Putamen (tissue), 1 donor: ENCODE results near the gene SPIRE2.

Experiments
- DNase-seq: peaks from one replicate; pipeline ENCODE4 v3.0.0-alpha.2; 2016; ENCODE audit warnings: low spot score

SPIRE2 gene

DNA sequence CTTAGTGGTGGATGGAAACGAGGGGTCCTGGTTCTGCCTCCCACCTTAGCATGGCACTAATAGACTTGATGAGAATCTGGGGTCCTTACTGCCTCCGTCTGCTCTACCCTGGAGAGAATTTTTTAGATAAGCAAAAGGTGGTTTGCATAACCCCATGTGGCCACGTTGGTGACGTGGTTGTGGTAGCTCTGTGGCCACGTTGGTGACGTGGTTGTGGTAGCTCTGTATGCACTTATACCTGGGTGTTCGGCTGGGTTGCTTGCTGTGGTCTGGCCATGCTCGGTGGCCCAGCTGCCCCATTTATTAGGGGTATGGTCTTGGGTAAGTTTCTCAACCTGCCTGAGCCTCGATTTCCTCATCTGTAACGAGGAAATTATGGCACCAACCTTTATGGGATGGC is 13.0 kb downstream of the SPIRE2 start:
- DNase-seq = no peak

DNA sequence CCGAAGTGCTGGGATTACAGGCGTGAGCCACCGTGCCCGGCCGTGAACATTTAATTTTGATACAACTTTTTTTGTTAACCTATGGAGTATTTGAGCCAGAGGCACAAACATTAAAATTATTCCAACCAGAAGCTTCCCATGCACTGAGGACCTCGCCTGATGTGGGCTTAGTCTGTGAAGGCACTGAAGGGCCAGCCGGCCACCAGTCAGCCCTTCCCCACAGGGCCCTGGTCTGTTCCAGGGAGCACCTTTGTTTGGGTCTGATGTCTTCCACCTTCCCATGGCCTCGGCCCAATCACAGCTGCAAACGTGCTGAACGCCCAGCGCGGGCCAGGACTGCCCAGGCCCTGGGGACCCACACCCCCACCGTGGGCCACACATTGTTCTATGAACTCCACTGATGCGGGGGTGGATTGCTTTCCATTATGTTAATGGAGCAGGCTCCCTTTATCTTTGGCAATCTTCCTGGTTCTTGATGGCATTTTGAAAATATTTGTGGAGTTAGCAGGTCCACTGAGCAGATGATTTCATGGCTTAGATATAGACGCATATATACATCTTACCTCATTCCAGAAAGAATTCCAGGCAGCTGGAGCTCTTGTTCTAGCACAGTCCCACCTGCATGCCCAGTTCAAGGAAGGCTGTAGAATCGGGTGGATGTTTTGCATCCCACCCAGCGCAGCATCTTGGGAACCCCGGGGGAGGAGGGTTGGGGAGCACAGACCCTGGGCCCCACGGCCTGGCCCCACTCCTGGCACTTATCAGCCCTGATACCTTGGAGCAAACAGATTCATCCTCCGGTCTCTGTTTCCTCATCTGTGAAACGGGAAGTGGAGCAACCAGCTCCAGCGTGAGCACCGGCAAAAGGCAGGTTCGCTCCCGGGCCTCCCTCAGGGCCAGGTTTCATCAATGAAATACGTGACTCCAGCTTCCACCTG is 14.5 kb downstream of the SPIRE2 start:
- no peak for DNase-seq

DNA sequence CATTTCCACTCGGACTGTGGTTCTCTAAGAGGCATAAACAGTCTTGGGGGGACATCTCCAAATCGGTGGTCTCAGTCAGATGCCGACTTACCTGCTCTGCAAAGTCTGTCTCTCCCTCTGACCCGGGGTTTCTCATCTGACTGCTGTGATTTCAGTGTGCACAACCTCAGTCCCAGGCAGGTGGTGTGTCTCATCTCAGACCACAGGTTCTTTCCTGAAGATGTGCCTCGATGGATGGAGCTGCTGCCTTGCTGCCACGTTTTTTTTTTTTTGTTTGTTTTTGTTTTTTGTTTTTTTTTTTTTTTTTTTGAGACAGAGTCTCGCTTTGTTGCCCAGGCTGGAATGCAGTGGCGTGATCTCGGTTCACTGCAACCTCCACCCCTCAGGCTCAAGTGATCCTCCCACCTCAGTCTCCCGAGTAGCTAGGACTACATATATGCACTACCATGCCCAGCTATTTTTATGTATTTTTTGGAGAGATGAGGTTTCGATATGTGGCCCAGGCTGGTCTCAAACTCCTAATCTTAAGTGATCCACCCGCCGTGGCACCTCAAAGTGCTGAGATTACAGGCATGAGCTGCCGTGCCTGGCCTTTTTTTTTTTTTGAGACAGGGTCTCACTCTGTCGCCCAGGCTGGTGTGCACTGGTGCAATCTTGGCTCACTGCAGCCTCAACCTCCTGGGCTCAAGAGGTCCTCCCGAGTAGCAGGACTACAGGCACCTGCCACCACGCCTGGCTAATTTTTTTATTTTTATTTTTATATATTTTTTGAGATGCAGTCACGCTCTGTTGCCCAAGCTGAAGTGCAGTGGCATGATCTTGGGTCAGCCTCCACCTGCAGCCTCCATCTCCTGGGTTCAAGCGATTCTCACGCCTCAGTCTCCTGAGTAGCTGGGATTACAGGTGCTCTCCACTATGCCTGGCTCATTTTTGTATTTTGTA is 15.4 kb downstream of the SPIRE2 start:
- DNase-seq = no peak

DNA sequence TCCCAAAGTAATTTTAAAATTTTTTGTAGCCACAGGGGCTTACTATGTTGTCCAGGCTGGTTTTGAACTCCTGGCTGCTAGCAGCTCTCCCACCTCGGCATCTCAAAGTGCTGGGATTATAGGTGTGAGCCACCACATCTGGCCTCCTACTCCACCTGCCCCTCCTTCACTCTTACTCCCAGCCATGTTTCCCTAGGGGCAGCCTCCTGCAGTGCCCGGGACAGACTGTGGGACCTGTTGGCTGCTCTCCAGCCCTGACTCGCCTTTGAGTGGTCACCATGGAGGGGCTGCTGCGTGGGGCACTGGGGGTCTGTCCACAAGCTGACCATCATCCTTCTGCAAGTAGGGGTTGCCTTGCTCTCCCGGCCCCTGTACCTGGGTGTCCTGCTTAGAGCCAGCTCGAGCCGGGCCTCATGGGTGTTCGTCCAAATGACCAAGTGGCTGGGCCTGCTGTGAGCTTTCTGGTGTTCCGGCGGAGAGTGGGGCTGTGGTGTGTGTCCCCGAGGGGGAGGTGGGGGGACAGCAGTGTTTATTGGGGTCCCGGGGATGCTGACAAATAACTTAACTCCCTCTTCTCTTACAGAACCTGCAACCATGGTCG is 16.6 kb downstream of the SPIRE2 start:
- DNase-seq = no peak

DNA sequence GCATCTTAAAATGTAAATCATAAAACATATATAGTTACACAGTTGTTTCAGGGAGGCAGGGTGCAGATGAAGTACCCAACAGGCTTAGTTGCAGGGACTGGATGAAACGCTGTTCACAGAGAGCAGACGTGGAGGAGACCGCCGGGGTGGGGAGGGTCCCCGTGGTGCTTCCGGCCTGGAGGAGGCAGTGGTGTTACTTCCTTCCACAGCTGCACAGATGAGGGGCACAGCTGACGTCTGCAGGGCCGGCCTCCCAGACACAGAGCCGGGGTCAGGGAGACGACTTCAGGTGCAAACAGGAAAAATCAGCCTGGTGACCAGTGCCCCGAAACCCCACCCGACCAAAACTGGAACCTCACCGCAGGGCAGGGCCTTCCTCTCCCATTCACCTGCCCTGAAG is 17.1 kb downstream of the SPIRE2 start:
- no peak for DNase-seq

DNA sequence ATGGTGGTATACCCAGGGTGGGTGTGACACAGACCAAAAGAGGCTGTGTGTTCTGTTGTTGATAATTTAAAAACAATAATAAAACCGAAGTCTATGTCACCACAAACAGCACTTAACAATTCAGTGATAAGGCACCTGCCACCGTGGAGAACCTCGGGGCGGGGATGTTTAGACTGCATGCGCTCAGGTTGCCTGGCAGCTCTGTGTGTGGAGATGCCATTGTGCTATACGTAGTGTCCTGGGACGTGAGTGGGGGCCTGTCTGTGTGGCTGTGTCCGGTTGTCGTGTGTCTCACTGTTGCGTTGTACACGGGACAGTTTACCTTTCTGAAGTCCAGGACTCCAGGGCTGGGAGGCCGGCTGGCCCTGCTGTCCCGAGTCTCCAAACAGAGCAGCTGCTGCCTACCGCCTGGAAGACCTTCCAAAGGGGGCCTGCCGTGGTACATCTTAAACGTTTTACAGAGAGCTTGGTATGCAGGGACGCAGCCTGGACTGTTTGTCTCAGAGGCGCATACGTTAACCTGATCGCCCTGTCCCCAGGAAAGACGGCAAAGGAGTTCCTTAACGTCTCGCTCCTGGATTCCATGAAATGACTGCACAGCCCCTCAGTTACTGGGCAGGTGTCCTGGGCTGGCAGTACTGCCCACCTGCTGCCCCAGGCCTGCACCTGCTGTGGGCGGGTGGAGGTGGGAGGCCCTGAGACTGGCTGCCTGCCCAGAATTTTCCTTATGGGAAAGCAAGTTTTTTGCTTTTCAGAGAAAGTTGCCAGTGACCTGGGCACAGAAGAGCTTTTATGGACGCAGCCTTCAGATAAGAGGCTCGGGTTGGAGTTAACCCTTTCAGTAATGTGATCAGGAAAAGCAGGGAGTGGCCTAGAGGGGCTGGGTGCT is 19.0 kb downstream of the SPIRE2 start:
- DNase-seq = no peak

DNA sequence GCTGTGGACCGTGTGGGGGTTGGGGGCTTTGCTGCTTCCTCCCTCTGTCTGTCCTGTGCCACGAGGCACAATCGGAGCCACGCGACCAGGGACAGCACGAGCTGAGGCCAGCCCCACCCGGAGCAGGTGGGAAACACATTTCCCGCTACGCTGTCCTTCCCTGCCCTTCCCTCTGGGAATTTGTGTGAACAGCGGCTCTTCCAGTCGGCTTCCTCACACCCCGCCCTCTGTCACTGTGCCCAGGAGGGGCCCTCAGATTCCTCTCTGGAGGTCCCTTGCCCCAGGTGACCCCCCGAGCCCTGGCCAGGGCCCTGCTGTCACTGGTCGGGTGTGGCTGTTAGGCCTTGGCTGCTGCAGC is 19.6 kb downstream of the SPIRE2 start:
- no peak for DNase-seq

DNA sequence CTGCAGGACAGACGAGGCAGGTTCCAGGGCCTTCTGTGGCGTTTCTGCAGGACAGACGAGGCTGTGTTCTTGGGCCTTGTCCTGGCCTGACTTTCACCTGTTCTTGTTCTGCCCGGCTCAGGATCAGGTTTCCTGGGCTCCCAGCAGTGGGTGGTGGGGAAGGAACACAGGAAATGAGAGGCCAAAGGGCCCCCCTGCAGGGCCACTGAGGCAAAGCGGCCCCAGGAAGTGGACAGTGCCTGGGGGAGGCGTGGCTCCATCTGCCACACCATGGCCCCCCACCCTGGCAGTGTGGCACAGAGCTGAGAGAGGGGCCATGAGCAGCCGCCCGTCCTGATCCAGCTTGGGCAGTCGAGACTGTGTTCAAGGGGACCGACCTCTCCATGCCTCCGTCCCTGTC is 20.7 kb downstream of the SPIRE2 start:
- no peak for DNase-seq

DNA sequence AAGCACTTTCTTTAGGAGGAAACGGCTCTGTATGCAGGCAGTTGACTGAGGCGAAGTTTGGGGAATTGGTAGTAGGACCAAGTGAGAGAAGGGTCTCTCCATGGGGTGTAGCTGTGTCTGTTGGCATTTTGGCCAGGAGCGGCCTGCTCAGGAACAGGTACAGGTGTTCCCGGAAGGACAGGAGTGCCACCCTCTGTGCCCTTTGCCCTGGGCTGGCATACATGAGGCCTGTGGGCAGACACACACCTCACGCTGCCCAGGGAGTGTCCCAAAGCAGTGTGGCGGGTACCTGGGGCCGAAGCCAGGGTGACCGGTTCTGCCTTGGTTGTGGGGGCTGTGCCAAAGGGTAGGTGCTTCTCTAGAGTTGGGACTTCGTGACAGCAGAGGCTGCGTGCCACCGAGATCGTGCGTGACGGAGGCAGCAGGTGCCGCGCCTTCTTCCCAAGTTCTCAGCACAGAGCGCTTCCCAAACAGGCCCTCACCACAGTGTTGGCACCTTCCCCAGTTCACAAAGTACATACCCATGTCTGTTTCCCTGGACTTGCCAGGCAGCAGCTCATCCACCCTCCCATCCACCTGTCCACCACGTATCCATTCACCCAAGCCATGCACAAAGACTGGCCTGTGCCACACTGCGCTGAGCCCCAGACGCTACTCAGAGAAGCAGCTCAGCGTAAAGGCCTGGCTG is 25.2 kb downstream of the SPIRE2 start:
- no peak for DNase-seq

DNA sequence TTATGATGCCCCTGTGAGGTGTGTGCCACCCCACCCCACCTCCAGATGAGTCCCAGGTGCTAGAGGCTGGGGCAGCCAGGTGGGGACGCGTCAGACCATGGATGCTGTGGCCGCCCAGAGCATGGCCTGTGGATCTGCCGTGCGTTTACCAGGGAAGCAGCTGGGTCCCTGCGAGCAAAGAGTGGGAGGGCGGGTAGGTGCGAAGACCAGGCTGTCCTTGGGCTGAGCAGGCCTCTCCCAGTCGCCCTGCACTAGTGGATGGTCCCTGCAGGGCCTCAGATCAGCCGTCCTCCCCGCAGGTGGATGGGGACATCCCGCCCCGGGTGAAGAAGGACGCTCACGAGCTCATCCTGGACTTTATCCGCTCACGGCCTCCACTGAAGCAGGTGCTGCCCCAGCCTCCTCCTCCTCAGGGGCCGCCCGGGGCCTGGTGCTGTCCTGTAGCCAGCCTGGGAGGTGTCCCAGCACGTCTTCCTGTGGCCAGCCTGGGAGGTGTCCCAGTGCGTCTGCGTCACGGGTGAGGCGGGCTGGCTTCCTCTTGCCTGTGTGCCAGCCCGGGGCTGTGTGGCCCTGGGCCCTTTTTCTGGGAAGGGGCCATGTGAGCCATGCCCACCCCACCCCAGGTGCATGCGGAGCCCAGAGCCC is 27.1 kb downstream of the SPIRE2 start:
- DNase-seq = no peak

DNA sequence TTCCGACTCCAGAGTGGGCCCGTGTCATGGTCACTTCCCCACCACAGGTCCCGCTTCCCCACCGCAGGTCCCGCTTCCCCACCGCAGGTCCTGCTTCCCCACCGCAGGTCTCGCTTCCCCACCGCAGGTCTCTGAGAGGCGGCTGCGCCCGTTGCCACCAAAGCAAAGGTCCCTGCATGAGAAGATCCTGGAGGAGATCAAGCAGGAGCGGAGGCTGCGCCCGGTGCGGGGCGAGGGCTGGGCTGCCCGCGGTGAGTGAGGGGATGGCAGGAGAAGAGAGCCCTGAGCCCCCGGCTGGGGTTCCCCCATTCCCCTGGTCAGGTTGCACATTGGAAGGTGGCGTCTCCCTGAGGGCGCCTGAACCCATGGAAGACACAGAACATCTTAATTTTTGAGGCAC is 27.7 kb downstream of the SPIRE2 start:
- DNase-seq = no peak

DNA sequence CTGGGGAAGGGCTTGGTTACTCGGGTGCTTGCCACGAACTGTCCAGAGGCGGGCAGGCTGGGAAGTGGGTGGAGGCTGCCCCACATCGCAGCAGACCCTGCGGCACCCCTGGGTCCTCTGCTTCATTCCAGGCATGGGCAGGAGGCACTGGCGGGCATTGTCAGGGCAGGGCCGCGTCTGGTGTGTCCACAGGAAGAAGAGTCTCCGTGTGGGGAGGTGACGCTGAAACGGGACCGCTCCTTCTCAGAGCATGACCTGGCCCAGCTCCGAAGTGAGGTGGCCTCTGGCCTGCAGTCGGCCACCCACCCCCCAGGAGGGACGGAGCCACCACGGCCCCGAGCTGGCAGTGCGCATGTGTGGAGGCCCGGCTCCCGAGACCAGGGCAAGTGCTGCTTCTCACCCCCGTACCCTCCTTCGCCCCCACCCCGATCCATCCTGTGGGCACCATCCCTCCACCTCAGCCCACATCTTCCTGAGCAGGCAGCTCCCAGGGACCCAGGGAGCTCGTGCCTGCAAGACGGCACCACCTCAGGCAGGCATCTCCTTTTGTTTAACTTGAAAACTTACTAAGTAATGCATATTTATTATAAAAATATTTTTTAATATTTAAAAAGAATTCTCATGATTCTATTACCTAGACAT is 30.8 kb downstream of the SPIRE2 start:
- DNase-seq = no peak

DNA sequence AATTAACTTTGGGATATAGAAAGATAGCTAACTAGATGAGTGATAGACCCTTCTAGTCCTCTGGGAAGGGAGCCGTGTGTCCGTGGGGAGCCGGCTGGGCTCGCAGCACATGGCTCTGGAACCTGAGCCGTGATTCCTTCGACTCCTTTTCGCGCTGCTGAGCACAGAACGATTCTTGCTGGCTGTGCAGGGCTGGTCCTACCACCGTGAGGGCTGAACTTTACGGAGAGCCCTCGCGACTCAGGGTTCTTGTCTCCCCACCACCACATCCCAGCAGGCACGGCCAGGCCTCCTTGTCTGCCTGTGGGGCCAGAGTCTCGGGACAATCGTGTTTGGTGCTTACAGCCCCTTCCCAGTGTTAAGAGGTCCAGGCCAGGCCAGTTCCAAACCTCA is 31.3 kb downstream of the SPIRE2 start:
- no peak for DNase-seq

DNA sequence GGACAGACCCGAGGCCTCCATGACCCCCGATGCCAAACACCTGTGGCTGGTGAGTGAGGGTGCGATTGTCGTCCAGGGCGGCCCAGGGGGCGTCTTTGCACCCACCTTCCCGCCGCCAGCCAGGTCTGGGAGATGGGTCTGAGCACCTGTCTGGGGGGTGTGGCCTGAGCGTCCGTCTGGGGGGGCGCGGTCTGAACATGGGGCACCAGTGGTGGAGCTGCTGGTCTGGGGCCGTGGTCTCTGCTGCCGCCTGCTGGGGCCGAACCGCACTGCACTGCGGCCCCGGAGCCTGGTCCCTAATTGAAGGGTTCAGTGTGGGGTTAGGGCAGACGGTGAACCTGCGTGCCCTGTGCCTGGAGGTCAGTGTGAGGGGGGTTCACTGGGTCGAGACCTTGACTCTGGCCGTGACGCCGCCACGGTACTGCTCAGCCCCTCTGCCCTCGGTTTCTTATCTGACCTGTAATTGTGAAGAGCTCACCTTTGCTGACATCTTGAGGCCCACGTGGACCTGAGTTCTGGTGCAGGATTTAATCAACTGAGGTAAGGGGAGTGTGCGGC is 32.6 kb downstream of the SPIRE2 start:
- DNase-seq = no peak

DNA sequence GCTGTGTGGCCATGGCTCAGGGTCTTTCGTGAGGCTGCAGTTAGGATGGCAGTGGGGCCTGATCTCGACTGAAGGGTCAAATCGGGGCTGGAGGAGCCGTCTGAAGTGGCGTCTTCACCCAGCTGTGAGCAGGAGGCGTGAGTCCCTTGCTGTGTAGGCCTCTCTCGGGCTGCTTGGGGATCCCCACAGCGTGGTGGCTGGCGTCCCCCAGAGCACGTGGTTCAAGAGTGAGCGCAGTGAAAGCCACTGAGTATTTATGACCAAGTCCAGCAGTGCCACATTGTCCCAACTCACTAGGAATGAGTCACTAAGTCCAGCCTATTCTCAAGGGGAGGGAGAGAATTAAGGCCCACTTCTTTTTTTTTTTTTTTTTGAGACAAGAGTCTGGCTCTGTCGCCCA is 33.4 kb downstream of the SPIRE2 start:
- DNase-seq = no peak

DNA sequence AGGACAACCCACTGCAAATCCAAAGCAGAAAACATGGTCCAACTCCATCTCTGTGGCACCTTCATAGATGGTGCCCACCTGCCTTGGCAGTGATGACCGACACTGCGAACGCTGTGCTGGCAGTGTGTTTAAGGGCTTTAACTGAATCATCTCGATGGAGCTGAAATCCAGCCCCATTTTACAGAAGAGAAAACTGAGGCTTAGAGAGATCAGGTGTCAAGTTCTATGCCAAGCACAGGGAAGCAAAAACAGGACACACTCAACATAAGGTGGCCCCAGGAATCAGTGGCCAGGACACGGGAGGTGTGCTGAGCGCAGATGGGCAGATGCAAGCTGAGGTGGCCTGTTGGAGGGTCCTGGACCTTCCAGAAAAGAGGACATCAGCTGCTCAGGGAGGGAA is 34.5 kb downstream of the SPIRE2 start:
- no peak for DNase-seq

DNA sequence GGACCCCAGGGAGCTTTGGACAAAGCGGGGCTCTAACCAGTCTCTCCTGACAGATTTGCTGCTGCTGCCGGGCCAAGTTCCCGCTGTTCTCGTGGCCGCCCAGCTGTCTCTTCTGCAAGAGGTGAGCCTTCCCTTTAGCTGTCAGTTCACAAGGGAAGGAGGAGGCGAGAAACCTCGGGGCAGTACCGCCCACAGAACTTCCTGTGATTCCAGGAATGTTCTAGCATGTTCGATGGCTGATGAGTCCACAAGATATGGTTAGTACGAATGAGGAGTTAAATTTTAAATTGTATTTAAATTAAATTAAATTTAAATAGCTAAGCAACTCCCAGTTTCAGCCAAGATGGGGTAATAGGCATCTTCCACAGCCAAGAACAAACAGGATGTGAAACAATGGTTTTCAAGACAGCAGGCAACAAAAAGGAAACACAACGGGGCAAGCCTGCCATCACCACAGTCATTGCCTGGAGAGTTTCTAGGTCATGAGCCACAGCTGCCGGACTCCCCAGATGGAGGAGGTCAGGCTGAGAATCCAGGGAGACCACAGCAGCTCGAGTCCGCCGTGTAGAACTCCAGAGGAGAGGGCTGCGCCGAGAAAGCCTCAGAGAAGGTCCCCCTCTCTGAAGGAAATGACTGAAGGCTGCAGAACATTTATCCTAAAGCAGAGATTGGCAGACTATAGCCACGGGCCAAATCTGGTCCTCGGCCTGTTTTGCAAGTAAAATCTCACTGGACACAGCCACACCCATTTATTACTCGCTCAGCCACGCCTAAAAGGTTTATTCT is 35.7 kb downstream of the SPIRE2 start:
- no peak for DNase-seq

DNA sequence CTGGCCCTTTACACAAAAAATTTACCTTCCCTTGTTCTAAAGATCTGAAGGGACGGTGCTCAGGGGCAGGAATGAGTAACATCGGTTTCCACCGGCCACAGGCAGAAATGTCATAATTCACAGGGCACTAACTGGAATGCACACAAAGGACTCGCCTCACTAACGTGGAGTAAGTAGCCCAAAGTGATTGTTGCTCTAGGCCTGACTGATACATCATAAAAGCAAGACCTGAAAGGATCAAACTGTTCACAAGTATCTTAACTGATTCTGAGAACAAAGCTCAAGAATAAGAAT is 36.2 kb downstream of the SPIRE2 start:
- no peak for DNase-seq

DNA sequence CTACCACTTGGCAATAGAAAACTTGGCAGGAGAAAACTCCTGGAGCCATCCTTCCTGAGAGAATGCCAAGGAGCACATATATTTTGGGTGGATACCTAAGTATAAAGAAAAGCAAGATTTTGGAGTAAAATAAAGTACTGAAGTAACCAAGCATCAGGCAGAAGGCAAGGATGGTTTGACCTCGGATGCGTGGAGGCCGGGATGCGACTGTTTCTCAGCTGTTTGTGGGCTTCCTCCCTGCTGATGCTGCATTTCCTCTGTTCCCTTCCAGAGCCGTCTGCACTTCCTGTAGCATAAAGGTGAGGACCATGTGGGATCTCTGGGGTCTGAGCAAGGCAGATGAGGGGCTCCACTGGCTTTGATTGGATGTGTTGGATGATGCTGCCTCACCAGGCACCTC is 39.6 kb downstream of the SPIRE2 start:
- DNase-seq = no peak
